ENCODE data around the gene ANKRD30BL.
"Not testable (repeated sequence)": the region's sequence is repeated elsewhere in the genome, so short reads cannot be mapped to it uniquely, and the experiment has no call there.

The ANKRD30BL gene, protein sequence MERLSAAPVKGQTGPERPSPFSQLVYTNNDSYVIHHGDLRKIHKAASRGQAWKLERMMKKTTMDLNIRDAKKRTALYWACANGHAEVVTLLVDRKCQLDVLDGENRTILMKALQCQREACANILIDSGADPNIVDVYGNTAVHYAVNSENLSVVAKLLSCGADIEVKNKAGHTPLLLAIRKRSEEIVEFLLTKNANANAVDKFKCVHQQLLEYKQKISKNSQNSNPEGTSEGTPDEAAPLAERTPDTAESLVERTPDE

GRCh38 chr2:132161161-132162124 is at the start of gene ANKRD30BL:
Gene ANKRD30BL (minus strand): TSS chr2:132161952. CDS start chr2:132161705, 247 bp downstream.
- DNase-seq: not testable (repeated sequence)

DNA sequence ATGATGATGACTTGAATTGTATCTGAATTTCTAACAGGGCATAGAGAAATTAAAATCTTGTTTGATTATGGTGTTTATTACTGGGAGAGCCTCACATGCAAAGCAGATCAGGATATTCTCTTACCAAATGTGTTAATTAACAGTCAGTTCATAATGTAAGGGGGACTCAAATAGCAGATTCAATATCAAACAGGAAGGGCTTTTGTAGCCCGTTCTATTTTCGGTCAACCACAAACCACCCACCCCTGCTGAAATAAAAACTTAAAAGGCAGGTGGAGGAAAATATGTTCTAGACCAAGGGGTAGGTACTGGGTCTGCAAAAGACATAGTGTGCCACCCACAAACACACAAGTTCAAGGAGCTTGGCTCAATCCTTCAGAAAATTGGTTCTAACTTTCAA is 41.1 kb upstream of the ANKRD30BL start:
- not testable (repeated sequence) for DNase-seq

DNA sequence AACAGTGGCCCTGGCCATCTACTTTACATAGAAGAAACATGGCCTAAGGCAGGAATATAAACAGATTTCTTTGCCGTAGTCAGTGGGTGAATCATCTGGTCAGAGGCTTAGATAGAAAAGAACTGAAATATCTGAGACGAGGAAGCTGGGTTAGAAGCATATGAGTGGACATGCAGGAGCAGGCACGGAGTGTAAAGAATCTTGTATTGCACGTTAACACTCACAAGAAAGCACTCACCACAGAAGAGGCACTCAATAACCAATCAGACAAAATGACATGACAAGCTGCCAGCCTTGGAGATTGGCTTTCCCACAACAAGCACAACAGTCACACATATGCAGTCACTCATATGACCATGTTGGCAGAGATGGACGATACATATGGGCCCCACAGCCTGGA is 31.1 kb upstream of the ANKRD30BL start:
- not testable (repeated sequence) for DNase-seq

- not testable (repeated sequence) for DNase-seq
These were observed 5.3 kb upstream of the ANKRD30BL start for GRCh38 chr2:132167100-132167499.

DNA sequence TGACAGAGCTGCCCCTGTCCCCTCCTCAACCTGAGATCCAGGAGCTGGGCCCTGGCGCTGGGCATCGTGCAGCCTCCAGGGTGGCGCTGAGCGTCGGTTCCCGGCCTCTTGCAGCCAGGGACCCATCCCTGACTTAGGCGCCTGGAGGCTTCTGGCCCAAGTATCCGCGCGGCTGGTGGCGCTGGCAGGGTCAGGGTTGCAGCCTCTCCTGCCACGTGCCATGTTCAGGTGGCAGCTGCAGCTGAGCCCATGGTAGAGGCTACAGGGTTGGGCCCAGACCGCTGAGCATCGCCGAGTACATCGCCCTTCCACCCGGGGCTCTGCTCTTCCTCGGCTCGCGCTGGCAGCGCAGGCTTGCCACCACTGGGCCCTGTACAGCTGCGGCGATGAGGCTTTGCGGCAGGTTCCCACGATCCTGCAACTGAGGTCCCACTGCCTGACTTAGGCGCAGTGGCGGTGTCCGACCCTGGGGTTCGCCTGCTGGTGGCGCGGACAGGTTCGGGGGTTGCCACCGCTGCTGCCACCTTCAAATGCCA is 441 bp upstream of the ANKRD30BL start:
- not testable (repeated sequence) for DNase-seq

- not testable (repeated sequence) for DNase-seq
These were observed 15.0 kb downstream of the ANKRD30BL start for GRCh38 chr2:132146774-132147173.
